OCI-LY1 (cell line): Measurements from ENCODE around the gene GDF7.

Experiments used
- CTCF ChIP-seq: fragments of 200-600 bp; sonication (generic), shearing (Covaris generic); IDR thresholded peaks from 2 replicates; pipeline ENCODE4 v1.5.1; 2017; ENCODE audit warnings: mild to moderate bottlenecking, antibody characterized with exemption, low read length, moderate library complexity, mixed read lengths
- EZH2 ChIP-seq: fragments of 200-600 bp; sonication (generic), shearing (Covaris generic); IDR thresholded peaks from 2 replicates; pipeline ENCODE4 v1.8.0; 2017; ENCODE audit warnings: borderline replicate concordance, mixed run types, mild to moderate bottlenecking, antibody characterized with exemption, low read length, moderate library complexity, mixed read lengths

GRCh38 chr2:20684581-20685063 is 17.7 kb downstream of the GDF7 start:
- TF ChIP-seq CTCF (no peak), EZH2 (no peak)
